HG02981 (cell line): Measurements from ENCODE around the gene STARD5.

ENCODE experiments used
- ATAC-seq: cut with Tn5 transposase; IDR thresholded peaks from one replicate; pipeline ENCODE4 v1.9.1; 2021; ENCODE audit warnings: mild to moderate bottlenecking, moderate library complexity; ENCODE audit not compliant: unreplicated experiment

Gene STARD5

GRCh38 chr15:81261172-81261811, 62.6 kb downstream of the STARD5 start:
- ATAC-seq: no peak

- no peak for ATAC-seq
Observed at GRCh38 chr15:81259760-81260298, 64.1 kb downstream of the STARD5 start.
